ENCODE data around the gene NR2F6.

NR2F6 gene

DNA sequence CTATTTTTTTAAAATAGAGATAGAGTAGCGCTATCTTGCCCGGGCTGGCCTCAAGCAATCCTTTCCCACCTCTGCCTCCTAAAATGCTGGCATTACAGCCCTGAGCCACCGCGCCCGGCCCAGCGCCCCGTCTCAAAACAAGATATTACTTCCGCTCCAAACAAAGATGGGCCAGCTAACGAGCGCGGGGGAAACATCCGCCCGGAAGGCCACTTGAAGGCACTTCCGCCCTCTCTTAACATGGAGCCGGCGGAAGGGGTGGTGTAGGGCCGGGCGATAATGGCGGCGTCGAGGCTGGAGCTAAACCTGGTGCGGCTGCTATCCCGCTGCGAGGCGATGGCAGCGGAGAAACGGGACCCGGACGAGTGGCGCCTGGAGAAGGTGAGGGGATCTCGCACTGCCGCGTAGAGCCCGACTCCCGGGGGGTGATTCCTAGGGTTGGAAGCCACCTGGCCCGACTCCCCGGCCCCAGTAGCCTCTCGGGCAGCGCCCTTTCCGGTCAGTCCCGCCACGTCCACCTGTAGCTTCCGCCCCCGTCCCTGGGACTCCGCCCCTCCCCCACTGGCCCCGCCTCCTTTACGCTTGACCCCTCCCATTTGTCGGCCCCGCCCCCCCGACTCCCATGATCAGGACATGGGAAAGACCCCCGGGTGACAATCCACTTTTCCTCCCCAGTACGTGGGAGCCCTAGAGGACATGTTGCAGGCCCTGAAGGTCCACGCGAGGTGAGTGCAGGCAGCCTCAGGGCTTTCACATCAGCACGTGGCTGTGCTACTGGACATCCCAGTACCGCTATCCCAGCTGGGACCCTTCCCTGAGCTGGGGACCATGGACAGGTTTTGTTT lies 30.4 kb downstream of the NR2F6 start, which contains the start of gene USE1:
Gene USE1, plus strand, starts transcription at position 231 of the 845 bp plus-strand sequence. Its CDS starts 49 bp downstream, at position 280.
- Histone ChIP-seq H3K36me3 (ENCODE audit: control insufficient read depth, low read depth, low read length) (peaks cover 14% of the 10 kb centered on the region), H3K4me1 (ENCODE audit: control insufficient read depth, low read depth, low read length) (peaks cover 9% of the 10 kb centered on the region)

GRCh38 chr19:17214508-17215126 lies 31.1 kb downstream of the NR2F6 start:
- Histone ChIP-seq H3K9me3 (ENCODE audit: control insufficient read depth, low read depth, low read length) (no peaks in the 10 kb centered on the region), H3K36me3 (ENCODE audit: control insufficient read depth, low read depth, low read length) (peaks cover 12% of the 10 kb centered on the region), H3K27me3 (ENCODE audit: control insufficient read depth, insufficient read depth, low read length) (no peaks in the 10 kb centered on the region), H3K4me3 (ENCODE audit: low read length) (peak overlapping the region; percentile 75), H3K9ac (ENCODE audit: low read length) (peak overlapping the region; percentile 89), H3K27ac (ENCODE audit: low read length) (peak overlapping the region; percentile 76), H3K4me1 (ENCODE audit: control insufficient read depth, low read depth, low read length) (peaks cover 9% of the 10 kb centered on the region)

More for the DNA sequence above, 30.4 kb downstream of the NR2F6 start, which contains the start of gene USE1:
- H3K4me3 ChIP-seq (ENCODE audit: low read length): peak within 1 kb of the TSS; percentile 75
- no peaks in the 10 kb centered on the region for H3K9me3 ChIP-seq (ENCODE audit: control insufficient read depth, low read depth, low read length)
- H3K9ac ChIP-seq (ENCODE audit: low read length): peak within 1 kb of the TSS; percentile 89
- H3K27me3 ChIP-seq (ENCODE audit: control insufficient read depth, insufficient read depth, low read length): no peaks in the 10 kb centered on the region
- H3K27ac ChIP-seq (ENCODE audit: low read length): peak within 1 kb of the TSS; percentile 76

DNA sequence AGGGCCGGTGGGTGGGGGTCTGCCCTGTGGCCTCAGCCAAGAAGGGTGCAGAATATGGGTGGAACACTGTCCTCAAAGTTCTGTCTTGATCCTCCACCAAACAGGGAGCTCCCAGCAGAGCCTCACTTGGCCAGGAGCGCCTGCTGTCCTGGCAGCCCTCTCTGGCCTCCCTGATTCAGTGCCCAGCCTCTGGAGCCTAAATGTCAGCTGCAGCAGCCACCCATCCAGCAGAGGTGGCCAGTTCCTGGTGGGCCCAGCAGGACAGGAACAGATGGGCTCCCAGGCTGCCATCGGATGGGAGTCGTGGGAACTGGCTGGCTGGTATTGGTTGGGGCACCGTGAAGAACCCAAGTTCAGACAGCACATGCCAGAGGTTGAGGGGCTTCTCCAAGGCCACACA lies 32.4 kb downstream of the NR2F6 start:
- H3K4me1 ChIP-seq (ENCODE audit: control insufficient read depth, low read depth, low read length): peaks cover 13% of the 10 kb centered on the region
- H3K27ac ChIP-seq (ENCODE audit: low read length): no peak overlapping the region
- H3K27me3 ChIP-seq (ENCODE audit: control insufficient read depth, insufficient read depth, low read length): no peaks in the 10 kb centered on the region
- H3K36me3 ChIP-seq (ENCODE audit: control insufficient read depth, low read depth, low read length): peaks cover 8% of the 10 kb centered on the region
- H3K9me3 ChIP-seq (ENCODE audit: control insufficient read depth, low read depth, low read length): no peaks in the 10 kb centered on the region
- H3K9ac ChIP-seq (ENCODE audit: low read length): no peak overlapping the region
- H3K4me3 ChIP-seq (ENCODE audit: low read length): no peak overlapping the region

DNA sequence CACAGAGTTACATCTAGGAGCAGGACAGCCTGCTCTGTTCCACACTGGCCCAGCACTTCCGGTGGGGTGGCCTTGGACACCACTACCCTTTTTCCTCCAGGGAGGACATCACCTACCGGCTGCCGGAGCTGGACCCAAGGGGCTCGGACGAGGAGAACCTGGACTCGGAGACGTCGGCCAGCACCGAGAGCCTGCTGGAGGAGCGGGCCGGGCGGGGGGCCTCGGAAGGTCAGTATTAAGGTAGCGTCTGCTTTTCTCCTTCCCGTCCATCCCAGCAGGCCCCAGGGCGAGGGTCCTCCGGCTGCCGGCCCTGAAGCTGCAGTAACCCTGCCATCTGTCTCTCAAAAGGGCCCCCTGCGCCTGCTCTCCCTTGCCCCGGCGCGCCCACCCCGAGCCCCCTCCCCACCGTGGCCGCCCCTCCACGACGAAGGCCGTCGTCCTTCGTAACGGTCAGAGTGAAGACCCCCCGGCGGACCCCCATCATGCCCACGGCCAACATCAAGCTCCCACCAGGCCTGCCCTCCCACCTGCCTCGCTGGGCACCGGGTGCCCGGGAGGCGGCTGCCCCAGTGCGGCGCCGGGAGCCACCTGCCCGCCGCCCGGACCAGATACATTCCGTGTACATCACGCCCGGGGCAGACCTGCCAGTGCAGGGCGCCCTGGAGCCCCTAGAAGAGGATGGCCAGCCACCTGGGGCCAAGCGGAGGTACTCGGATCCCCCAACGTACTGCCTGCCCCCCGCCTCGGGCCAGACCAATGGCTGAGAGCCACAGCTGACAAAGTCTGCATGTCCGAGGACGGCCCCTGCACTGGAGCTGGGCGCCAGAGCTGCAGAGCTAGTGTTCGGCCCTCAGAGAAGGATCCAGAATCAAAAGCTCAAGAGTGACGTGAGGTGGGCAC lies 33.9 kb downstream of the NR2F6 start:
- H3K36me3 ChIP-seq (ENCODE audit: control insufficient read depth, low read depth, low read length): peaks cover 4% of the 10 kb centered on the region

GRCh38 chr19:17210296-17210695 lies 35.4 kb downstream of the NR2F6 start:
- no peaks in the 10 kb centered on the region for H3K9me3 ChIP-seq (ENCODE audit: control insufficient read depth, low read depth, low read length)
- no peak overlapping the region for H3K27ac ChIP-seq (ENCODE audit: low read length)
- H3K36me3 ChIP-seq (ENCODE audit: control insufficient read depth, low read depth, low read length): peaks cover 4% of the 10 kb centered on the region
- H3K4me1 ChIP-seq (ENCODE audit: control insufficient read depth, low read depth, low read length): peaks cover 9% of the 10 kb centered on the region
- H3K27me3 ChIP-seq (ENCODE audit: control insufficient read depth, insufficient read depth, low read length): no peaks in the 10 kb centered on the region
- no peak overlapping the region for H3K9ac ChIP-seq (ENCODE audit: low read length)
- no peak overlapping the region for H3K4me3 ChIP-seq (ENCODE audit: low read length)

More for the DNA sequence above, 33.9 kb downstream of the NR2F6 start:
- Histone ChIP-seq H3K27ac (ENCODE audit: low read length) (no peak overlapping the region), H3K27me3 (ENCODE audit: control insufficient read depth, insufficient read depth, low read length) (no peaks in the 10 kb centered on the region), H3K4me1 (ENCODE audit: control insufficient read depth, low read depth, low read length) (peaks cover 13% of the 10 kb centered on the region), H3K9me3 (ENCODE audit: control insufficient read depth, low read depth, low read length) (no peaks in the 10 kb centered on the region), H3K9ac (ENCODE audit: low read length) (no peak overlapping the region), H3K4me3 (ENCODE audit: low read length) (no peak overlapping the region)

- Histone ChIP-seq H3K27me3 (ENCODE audit: control insufficient read depth, insufficient read depth, low read length) (no peaks in the 10 kb centered on the region), H3K4me3 (ENCODE audit: low read length) (no peak overlapping the region), H3K36me3 (ENCODE audit: control insufficient read depth, low read depth, low read length) (peaks cover 4% of the 10 kb centered on the region), H3K4me1 (ENCODE audit: control insufficient read depth, low read depth, low read length) (peaks cover 6% of the 10 kb centered on the region), H3K9me3 (ENCODE audit: control insufficient read depth, low read depth, low read length) (no peaks in the 10 kb centered on the region), H3K9ac (ENCODE audit: low read length) (no peak overlapping the region), H3K27ac (ENCODE audit: low read length) (no peak overlapping the region)
Measured at GRCh38 chr19:17209126-17210036, 36.3 kb downstream of the NR2F6 start.

DNA sequence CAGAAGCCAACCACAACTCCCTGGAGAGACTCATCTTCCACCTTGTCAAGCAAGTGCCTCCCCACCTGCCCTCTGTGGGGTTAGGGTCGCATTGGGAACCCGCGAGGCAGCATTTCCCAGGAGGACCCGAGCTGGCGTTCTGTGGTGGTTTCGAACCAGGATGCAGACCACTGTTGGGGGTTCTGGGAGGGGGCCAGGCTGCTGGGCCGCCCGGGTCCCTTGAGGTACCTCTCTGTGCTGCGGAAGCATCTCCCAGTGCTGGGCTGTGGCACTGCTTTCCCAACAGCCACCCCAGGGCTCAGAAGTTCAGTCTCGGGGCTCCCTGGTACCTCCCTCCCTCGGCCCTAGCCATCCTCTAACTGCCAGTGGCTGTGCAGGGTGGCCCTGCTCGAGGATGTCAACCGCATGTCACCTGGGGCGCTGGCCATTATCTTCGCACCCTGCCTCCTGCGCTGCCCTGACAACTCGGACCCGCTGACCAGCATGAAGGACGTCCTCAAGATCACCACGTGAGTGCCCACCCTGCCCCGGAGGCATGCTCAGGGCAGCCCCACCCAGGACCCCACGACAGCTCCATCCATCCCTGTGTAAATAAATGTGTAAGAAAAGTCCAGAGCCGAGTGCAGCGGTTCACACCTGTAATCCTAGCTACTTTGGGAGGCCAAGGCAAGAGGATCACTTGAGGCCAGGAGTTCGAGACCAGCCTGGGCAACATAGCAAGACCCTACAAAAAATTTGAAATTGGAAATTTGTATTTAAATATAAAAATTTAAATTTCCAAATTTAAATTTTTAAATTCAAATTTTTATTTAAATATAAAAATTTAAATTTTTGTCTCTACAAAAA lies 38.8 kb downstream of the NR2F6 start:
- Histone ChIP-seq H3K27me3 (ENCODE audit: control insufficient read depth, insufficient read depth, low read length) (no peaks in the 10 kb centered on the region), H3K4me1 (ENCODE audit: control insufficient read depth, low read depth, low read length) (peaks cover 4% of the 10 kb centered on the region), H3K36me3 (ENCODE audit: control insufficient read depth, low read depth, low read length) (peaks cover 10% of the 10 kb centered on the region), H3K9ac (ENCODE audit: low read length) (no peak overlapping the region), H3K4me3 (ENCODE audit: low read length) (no peak overlapping the region), H3K9me3 (ENCODE audit: control insufficient read depth, low read depth, low read length) (no peaks in the 10 kb centered on the region), H3K27ac (ENCODE audit: low read length) (no peak overlapping the region)

GRCh38 chr19:17205237-17206140 lies 40.2 kb downstream of the NR2F6 start:
- Histone ChIP-seq H3K27ac (ENCODE audit: low read length) (no peak overlapping the region), H3K9me3 (ENCODE audit: control insufficient read depth, low read depth, low read length) (no peaks in the 10 kb centered on the region), H3K27me3 (ENCODE audit: control insufficient read depth, insufficient read depth, low read length) (no peaks in the 10 kb centered on the region), H3K4me3 (ENCODE audit: low read length) (no peak overlapping the region), H3K36me3 (ENCODE audit: control insufficient read depth, low read depth, low read length) (peaks cover 25% of the 10 kb centered on the region), H3K9ac (ENCODE audit: low read length) (no peak overlapping the region), H3K4me1 (ENCODE audit: control insufficient read depth, low read depth, low read length) (peaks cover 4% of the 10 kb centered on the region)

DNA sequence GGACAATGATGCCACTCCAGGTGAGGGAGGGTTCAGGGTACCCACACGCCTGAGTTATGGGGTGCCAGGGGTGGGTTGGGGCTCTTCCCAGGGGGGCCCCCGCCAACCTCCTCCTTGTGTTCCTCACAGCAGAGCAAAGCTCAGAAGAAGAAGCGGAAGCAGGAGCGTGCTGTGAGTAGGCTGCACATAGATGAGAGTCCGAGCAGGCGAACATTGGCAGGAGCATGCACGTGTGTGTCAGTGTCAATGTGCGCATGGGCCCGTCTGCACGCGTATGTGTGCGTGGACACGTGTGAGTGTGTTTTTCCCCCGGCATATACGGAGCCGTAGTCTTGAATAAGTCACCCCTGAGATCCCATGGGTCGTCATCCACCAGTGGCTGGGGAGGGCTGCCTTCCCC lies 43.0 kb downstream of the NR2F6 start:
- no peak overlapping the region for H3K27ac ChIP-seq (ENCODE audit: low read length)
- no peaks in the 10 kb centered on the region for H3K27me3 ChIP-seq (ENCODE audit: control insufficient read depth, insufficient read depth, low read length)
- H3K4me3 ChIP-seq (ENCODE audit: low read length): no peak overlapping the region
- no peaks in the 10 kb centered on the region for H3K9me3 ChIP-seq (ENCODE audit: control insufficient read depth, low read depth, low read length)
- peaks cover 30% of the 10 kb centered on the region for H3K36me3 ChIP-seq (ENCODE audit: control insufficient read depth, low read depth, low read length)
- no peaks in the 10 kb centered on the region for H3K4me1 ChIP-seq (ENCODE audit: control insufficient read depth, low read depth, low read length)
- H3K9ac ChIP-seq (ENCODE audit: low read length): no peak overlapping the region

Measured in iPS-18a (cell line).